UCSD-AML1 (cell line): ENCODE measurements around the gene MED13L.

Experiments used
- DNase-seq: peaks from one replicate; lab custom pipeline; 2025; ENCODE audit not compliant: unreplicated experiment; lab: John Stamatoyannopoulos, UW

The MED13L gene

DNA sequence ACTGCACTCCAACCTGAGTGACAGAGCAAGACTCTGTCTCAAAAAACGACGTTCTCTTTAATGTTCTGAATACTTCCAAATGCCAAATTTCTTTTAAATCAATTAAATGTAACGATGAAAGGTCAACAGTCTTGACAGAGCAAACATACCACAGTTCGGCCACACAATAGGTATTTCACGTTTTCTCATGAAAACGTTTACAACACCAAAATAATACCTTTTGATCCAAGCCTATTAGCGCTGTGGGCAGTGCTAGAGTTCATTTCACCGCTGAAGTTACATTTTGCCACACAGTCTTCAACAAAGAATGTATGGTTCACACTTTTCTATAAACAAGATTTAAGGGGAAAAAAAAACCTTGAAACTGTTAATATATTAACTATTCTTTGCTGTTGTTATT, 122.1 kb downstream of the MED13L start:
- DNase-seq, result no peak

DNA sequence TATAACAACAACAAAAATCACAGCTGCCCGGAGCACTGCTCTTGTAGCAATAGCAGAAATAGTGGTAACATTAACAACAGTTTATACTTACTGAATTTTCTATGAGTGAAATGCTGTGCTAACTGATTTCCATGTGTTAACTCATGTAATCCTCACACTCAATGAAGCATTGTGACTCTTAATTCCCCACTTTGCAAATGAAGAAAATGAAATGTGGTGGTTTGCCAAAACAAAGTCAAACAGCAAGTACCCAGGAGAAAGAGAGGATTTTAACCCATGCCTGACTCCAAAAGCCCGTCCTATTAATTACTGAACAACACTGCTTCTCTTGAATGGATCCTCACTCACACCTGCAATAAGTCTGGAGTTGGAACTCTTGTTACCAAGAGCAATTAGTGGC, 123.5 kb downstream of the MED13L start:
- DNase-seq, result no peak

DNA sequence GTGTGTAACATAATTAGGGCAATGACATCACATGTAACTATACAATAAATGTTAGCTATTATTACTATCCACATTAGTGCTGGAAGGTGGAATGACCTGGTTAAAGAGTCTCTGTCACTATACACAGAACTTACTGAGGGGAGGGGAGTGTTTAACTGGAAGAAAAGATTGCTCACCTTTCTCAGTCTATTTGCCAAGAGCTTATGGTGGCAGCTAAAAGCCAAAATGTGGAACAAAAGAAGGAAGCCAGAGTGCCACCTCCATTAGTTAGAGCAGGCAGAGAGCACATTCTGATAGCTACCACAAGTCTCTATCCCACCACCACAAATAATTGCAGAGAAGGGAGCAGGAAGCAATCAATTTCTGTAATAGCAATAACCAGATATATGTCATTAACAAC, 124.4 kb downstream of the MED13L start:
- DNase-seq, result no peak

DNA sequence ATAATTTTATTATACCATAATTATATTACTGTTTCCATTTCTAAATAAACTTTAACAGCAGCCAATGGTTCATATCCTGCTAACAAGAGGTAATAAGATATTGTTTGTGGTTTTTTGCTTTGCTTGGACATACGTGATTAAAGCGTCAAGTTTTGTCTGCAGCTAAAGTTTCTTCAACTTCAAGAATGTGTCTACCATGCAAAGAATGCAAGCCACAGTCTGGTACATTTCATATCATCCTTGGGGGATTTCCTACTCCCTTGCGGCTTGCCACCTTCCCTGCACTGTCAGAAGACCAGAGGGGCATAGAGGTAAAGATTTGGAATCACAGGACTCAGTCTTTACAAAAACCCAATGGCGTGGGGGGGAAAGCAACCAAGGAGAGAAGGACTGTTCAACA, 125.2 kb downstream of the MED13L start:
- no peak for DNase-seq

DNA sequence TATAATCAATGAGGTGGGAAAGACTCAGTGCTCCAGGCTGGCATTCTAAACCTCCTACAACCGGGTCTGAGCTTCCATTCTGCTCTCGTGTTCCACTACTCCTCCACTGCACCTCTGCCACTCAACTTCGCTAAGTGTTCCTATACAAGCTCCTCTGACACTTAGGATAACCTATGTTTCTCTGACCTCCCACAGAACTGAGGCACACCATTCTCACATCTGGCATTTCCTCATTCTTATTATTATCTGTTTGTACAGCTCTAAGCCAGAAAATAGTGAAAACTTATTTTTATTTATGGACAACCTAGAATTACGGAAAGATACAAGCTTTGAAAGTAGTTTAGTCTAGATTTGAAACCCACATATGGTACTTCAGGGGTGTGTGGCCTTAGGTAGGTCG, 127.0 kb downstream of the MED13L start:
- no peak for DNase-seq

DNA sequence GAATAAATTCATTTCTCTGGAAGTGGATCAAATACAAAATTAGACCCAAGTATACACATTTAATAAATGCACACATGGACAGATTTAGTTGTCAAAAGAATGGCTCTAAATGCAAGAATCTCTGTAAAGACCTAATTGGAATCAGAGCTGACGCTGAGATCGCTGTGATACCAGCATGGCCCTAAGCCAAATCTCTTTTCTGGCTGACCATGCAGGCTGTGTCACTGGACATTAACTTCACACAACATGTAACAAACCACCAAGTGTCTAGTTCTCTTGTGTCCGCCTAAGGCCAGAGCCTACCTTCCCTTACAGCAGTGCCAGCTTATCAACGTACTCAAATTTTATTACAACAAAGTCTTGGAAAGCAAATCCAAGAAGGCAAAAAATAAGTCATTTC, 127.5 kb downstream of the MED13L start:
- DNase-seq, result no peak

DNA sequence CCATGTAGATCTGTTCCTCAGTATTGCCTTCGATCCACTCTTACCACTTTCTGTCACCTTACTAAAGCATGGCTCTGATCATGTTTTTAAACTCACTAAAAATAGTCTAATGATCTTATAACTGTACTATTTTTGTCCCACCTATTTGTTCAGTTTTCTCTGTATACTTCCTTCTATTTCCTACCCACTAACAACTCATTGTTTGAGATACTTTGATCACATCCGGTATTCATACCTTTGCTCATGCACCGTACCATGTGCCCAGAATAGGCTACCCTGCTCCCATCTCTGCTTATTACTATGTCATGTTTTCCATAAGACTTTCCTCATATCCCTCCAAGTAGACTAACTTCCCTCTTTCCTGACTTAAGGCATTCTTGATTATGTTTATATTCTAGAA, 128.6 kb downstream of the MED13L start:
- DNase-seq, result no peak

DNA sequence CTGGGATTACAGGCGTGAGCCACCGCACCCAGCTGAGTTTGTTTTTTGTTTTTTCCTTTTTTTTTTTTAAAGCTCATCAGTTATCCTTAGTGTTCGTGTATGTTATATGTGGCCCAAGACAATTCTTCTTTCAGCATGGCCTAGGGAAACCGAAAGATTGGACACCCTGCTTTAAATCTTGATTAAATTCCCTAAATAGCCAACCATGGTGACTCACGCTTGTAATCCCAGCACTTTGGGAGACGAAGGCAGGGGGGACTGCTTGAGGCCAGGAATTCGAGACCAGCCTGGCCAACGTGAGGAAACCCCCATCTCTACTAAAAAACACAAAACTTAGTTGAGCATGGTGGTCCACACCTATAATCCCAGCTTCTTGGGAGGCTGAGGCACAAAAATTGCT, 131.1 kb downstream of the MED13L start:
- DNase-seq, result no peak

DNA sequence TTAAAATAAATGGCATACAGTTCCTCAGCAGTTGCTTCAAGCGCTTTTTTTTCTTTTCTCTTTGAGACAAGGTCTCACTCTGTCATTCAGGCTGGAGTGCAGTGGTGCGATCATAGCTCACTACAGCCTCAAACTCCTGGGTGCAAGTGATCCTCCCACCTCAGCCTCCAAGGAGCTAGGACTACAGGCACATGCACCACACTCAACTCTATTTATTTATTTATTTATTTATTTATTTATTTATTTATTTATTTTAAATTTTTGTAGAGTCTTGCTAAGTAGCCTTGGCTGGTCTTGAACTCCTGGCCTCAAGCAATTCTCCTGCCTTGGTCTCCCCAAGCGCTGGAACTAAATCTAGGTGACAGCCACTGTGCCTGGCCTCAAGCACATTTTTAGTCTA, 132.0 kb downstream of the MED13L start:
- no peak for DNase-seq

DNA sequence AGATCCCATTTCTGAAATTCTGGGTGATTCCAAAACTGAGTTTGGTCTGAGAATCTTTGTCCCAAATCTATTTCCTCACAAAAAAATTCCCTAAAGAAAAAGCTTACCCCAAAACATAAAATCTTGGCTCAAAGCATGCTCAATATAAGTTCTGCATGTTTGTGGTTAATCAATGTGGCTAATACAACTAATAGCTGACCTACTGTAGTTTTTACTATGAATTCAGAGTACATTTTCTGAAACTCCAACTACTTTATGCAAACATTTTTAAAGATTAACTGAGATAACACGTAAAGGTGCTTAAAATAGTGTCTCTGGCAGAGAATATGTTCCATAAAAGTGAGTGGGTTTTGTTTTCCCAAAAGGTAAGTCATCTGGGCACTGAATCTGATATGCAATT, 133.1 kb downstream of the MED13L start:
- DNase-seq, result no peak

DNA sequence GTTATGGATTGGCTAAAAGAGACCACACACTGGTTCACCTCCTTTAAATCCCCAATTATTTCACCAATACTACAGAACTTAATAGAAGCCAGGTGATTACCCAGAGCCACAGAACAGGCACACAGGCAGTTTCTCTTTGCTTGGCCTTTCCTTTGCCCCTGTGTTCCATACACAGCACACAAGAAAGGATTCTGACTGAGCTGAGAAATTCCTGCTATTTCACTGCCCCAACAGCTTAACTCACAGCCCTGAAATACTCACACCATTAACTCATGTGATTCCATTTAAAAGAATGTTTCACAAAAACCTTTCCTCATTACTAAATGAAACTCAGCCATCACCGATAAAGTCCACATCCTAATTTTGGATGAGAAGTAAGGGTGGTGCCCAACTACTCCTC, 133.6 kb downstream of the MED13L start:
- no peak for DNase-seq

DNA sequence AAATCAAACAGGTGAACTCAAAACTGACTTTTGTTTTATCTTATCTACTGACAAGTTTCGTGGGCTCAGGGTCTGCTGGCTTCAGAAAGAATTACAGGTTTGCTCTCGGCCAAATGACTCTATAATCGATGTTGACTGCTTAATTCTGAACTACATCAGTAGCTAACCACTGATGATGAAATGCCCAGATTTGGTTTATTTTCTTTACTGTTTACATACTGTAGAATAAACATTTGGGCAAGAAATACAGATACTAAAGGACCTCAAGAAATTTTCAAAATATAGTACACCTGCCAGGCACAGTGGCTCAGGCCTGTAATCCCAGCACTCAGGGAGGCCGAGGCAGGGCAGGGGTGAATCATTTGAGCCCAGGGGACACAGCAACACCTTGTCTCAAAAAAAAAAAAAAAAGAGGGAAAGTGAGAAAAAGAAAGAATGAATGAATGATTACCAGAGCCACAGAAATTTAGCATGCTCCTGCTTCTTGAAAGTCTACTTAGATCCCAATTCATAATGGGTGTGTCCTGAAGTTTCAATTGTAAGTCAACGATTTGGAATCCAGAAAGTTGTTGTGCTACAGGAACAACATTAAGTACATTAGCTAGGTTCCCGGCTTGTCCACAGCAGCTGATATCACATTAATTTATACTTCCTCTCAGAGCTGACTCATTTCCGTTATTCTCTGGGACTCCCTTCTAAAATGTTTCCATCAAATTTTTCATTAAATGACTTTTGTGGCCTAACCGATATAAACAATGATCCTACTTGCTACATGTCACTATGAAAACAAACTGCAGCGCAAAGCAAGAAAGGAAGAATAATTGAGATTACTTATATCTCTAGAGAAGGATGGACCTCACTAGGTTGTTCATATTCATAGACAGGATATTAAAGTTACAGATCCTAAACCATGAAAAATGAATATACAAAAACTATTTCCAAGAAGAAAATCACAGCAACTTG, 134.3 kb downstream of the MED13L start:
- no peak for DNase-seq

DNA sequence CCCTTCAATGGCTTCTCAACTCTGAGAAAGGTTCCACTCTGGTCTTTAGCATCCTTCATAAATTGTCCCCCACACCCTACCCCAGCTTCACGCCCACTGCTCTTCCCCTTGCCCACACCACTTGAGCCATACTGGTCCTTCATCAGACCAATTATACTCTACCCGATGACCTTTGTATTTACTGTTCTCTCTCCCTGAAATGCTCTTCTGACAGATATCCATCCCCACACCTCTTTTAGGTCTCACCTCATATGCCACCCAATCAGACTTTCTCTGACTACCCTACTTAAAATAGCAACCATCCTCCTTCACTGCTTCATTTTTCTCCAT, 135.7 kb downstream of the MED13L start:
- no peak for DNase-seq

DNA sequence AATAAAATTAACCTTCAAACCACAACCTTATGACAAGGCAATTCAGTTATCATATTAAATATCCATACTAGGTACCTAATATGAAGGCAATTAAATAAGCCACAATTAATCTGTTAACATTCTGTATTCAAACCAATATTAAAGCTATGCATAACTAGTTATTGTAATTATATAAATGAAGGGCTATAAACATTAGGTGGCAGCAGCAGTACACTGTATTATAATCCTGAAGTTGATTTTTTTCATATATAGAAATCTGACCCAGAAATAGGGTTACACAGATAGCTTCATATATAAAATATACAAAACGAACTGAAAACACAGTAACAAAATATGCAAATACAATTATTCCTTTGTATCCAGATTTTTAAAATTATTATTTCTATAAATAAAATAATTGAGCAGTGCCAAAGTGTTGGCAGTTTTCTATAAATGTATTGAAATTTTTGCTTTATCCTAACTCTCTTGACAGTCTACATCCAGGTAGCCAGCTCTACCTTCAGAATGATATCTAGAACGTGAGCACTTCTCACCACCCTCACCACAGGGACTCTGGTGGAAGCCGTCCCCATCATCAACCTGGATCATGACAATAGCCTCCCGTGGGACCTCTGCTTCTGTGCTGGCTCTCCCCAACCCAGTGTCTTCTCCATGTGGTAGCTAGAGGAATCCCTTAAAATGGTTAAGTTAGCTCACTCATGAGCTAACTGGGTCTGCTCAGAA, 136.2 kb downstream of the MED13L start:
- no peak for DNase-seq

DNA sequence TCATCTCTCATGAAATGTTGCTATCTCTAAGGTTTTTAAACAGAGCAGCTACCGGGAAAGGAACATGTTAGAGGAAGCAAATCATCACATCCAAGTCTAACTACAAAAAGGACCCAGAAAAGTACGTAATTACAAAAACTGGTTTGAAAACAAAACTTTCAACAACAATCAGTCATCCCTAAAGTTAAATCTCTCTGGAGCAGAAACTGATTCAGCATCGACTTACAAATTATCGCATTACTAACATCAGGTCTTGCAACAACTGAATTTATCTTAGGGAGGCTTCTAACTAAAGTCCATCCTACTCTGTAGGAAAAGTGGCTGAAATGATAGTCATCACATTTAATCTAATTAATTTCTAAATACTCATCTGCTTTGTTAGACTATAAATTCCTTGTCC, 137.0 kb downstream of the MED13L start:
- no peak for DNase-seq

DNA sequence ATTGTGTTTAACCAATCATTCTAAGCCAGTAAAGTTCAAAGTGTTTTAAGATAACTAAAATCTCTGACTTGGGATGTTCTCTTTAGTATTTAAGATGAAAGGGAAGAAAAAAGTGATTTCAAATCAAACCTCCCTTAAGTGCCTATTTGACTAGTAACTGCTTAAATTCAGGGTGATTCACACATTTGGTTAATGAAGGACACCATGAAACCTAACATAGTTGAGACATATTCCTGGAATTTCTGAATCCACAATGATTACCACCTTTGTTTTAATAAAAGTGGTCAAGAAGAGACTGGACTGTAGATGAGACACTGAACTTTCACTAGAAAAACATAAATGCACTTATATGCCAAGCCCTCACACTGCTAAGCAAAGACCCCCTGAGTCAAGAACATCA, 138.7 kb downstream of the MED13L start:
- no peak for DNase-seq

DNA sequence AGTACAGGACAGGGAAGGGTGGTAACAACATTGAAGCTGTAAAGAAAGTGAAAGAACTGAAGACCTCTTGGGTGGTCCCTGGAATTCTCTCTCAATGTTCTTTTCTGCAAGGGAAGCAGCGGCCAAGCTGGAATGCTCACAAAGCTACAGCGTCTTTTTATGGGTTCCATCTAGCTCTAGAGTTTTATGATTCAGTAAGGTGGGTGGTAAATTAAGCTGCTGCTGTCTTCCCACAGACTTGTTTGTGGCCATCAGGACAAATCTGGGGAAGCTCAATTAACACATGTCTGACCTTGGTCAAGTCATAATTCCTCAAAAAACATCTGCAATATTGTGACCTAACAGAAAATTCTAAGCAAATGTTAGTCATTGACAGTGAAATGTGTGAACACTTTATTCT, 139.1 kb downstream of the MED13L start:
- DNase-seq, result no peak

DNA sequence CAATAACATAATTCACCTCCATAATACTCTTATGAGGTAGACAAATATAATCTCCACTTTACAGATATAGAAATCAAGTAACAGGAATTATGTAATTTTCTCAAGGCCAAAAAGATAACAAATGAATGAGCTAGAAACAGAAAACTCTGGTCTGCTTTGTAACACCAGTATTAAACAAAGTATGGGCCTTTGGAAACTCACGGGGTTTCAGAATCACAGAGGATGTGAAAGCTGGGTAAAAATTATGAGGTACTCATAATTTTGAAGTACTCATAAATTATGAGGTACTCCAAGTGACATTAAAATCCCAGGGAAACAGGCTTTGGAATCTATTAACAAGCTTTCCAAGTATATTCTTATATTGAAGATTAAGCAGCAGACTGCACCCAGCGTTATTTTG, 140.2 kb downstream of the MED13L start:
- DNase-seq, result no peak

DNA sequence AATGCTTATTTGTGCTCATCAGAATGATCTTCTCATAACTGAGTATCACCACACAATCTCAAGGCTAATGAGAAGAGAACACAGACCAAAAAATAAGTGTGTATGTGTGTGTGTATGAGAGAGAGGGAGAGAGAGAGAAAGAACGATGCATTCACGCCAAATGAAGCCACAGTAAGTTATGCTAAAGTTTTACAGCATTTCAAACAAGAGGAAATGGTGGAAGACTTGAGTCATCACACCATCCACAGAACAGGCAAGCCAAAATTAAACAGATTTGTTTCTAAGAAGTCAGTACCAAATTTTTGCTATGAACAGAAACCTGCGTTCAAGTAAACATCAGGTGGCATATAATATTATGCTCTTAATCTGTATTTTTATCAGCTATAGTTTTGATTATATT, 141.2 kb downstream of the MED13L start:
- no peak for DNase-seq

DNA sequence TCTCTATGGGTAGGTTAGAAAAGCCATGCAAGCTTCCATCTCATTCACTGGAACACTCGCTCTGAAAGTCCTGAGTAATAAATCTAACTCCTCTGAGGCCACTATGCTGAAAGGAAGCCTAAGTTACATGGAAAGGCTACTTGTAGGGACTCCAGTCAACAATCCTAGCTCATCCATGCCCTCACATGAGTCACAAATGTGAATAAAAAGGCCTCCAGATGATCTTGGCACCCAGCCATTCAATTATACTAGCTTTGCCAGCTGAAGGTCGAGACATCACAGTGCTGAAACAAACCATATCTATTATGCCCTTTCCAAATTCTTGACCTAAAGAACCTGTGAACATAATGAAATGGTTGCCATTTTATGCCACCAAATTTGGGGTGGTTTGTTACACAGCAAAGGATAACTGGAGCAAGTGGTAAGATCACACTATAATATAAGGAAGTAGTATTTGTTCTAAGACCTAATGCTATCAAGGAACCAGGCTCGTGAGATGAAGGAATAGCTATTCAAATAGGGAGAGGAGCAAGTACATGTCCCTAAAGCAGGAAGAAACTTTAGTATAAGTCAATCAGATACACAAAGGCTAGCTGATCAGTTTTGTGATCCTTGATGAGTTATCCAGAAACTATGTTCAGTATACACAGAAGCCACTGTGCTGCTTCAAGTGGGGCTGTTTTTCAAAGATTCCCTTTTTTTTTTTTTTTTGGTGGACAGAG, 142.1 kb downstream of the MED13L start:
- DNase-seq, result no peak

DNA sequence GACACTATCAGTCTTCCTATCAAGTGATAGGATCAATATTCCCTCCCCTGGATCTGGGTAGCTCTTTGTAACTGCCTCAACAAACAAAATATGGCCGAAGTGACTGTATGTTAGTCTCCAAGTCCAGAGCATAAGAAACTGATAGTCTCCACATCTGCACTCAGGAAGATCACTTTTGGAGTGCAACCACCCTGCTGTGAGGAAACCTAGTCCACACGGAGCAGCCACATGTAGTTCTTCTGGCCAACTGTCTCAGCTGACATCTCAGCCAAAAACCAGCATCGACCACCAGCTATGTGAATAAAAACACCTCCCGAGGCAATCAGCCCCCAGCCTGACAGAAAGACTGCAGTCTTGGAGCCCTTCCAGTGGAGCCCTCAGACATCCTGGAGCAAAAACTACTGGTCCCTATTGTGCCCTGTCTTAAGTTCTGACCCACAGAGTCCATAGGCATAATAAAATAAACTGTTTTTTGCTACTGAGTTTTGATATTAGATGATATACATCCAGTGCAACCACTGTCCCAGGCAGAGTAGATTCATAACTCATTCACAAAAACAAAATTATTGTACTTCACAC, 143.8 kb downstream of the MED13L start:
- no peak for DNase-seq

DNA sequence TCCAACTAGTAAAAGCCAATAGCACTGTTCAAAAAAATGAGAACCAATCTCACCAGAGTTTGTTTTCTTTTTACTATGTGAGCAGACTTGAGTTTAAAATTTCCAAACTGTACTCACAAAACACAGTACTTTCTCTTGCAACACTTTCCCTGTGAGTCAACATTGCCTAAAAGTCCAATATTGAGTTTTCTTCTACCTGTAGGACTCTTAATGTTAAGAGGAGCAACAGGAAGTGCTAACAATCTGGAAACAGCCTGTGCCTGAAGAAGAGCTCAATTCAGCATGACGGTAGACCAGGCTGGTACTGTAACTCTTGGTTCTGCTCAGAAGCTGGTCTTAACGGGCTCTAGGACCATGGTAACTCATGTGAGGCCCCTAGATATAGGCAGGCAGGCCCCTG, 144.3 kb downstream of the MED13L start:
- no peak for DNase-seq
